ENCODE data around the gene ACO1.

The ACO1 gene

DNA sequence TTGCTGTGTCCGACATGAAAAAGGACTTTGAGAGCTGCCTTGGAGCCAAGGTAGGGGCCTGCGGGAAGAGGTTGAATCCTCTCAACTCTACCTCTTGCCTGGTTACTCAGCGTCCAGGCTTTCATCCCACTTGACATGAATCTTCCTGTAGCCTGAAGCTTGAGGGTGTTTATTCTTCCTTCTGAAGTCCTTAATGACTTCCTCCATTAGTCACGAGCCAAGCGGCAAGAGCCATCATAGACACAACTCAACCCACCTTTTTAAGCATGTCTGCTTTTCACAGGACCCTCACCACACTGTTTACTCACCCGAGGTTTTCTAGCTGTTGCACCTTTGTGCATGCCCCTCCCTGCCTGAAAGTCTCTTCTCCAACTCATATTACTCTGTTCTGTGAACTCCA, 40.2 kb downstream of the ACO1 start:
- no peak for FAIRE-seq

GRCh38 chr9:32426278-32426939, 42.0 kb downstream of the ACO1 start:
- no peak for FAIRE-seq

DNA sequence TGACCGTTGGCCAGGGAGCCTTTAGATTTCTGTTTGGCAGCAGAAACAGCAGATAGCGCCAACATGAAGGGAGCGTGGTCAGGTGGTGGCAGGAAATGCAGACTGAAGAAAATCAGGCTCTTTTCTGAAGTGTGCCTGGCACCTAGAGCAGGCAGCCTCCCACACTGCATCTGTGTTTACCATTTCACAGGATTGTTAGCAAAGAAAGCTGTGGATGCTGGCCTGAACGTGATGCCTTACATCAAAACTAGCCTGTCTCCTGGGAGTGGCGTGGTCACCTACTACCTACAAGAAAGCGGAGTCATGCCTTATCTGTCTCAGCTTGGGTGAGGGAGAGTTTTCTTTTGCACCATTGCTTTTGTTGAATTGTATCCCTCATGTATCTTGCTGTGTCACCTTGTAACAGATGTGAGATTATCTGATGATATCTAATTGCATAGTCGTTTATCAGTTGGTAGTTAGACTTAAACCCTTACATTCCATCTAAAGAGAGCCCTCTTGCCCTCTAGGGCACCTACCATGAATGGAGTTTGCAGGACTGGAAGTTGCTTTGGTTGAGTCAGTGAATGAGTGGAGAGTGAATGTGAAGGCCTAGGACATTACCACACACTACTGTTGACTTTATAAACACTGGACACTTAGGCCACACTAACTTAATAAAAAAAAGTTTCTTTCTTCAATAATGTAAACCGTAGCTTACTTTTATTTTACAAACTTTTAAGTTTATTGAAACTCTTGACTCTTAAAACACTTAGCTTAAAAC, 42.8 kb downstream of the ACO1 start:
- FAIRE-seq, result no peak

DNA sequence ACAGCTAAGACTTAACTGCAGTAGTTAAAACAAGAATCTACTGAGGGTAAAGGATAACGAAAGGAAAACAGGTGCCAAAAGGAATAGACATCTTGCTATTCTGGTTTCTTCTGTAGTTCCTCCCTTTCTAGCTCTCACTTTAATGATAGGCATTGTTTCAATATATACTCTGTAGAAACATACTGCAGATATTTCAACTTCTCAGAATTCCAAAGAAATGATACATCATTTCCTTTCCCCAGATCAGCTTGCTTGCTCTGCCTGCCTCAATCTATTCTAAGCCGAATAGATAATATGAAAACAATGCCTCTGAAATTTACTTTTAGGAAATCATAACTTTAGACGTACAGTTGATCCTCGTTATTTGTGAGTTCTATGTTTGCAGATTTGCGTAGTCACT, 46.3 kb downstream of the ACO1 start:
- FAIRE-seq, result no peak

- FAIRE-seq, result no peak
Measured at GRCh38 chr9:32431196-32431595, 46.8 kb downstream of the ACO1 start.

GRCh38 chr9:32431940-32432555, 47.6 kb downstream of the ACO1 start:
- no peak for FAIRE-seq

DNA sequence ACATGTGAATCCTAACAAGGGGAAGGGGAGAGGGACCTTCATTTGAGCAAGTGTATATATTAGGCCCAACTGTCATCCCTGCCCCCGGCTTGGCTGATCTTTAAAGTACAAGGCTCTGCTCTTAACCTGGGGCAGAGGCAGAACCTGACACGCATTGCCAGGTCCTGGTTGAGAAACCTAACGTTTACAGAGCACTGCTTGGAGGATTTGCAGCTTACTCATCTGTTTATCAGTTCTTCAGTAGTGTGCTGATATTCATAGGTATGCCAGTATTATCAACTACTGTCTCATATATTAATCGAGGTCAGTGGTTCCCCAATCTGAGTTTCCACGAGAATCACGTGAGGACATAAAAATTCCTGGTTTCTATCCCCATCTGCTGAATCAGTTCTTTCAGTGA, 50.4 kb downstream of the ACO1 start:
- no peak for FAIRE-seq

- no peak for FAIRE-seq
Measured at GRCh38 chr9:32441678-32442077, 57.2 kb downstream of the ACO1 start.

DNA sequence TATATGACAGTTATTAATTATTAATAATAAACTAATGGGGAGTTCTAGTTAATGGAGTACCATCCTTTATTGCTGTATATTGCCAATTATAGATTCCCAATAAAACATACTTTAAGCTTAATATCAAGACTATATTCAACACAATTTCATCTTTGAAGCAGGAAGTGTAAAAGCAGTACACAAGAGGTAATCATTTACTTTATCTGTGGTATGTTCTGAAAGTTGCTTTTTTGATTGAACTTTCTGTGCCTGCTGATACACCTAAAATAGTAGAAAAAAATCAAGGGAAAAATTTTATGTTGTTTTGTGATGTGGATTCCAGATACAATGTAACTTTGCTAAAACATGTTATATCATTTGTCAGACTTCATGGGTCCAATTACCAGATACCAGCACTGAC, 58.0 kb downstream of the ACO1 start:
- no peak for FAIRE-seq

GRCh38 chr9:32449969-32450368, 65.5 kb downstream of the ACO1 start:
- no peak for FAIRE-seq

- no peak for FAIRE-seq
Measured at GRCh38 chr9:32454280-32454679, 69.8 kb downstream of the ACO1 start.

GRCh38 chr9:32455738-32456137, 71.3 kb downstream of the ACO1 start:
- FAIRE-seq, result no peak

DNA sequence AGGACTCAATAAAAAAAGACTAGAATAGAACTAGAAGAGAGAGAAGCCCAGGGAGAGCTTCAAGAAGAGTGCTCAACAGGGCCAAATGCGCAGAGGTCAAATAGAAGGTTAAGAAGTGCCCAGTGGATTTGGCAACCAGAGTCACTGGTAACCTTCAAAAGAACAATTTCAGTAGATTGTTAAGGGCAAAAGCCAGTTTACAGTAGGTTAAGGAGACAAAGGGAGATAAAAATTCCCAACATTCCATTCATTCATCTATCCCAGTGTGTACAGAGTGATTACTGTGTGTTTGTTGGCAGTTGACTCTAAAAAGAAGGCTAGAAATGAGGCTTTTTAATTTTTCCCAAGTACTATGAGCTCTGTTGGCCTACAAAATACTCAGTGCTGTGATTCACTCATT, 72.1 kb downstream of the ACO1 start:
- no peak for FAIRE-seq

DNA sequence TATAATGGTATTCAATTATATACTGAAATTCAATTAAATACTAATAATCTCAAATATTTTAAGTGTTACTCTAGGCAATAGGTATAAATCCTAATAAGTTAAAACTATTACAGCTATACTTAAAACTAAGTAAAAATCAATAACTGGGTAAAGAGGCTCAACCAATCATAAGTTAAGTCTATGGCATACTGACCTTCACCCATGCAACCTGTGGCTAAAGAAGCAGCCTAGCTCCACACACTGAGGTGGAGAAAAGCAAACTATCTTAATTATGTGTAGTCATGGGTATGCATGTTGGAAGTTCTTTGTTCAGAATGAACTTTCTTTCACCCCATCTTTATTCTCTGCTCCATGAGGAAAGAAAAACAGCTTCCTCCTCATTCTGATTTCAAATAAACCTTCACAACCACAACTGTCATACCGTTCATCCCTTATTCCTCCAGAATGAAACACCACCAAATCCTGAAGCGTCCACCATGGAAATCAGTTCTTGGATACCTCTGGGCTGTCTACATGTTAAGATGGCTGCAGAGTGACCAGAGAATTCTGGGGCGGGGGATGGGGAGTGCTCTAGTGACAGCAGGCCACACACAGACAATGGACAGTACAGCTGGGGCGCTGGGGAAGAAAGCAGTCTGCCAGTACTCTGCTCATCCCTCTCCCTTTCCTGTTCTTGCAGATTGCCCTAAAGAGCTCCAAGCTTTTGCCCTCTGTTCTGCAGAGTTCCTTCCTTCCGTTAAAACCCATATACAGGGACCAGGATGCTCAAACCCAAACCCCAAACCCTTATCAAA, 79.3 kb downstream of the ACO1 start:
- no peak for FAIRE-seq

DNA sequence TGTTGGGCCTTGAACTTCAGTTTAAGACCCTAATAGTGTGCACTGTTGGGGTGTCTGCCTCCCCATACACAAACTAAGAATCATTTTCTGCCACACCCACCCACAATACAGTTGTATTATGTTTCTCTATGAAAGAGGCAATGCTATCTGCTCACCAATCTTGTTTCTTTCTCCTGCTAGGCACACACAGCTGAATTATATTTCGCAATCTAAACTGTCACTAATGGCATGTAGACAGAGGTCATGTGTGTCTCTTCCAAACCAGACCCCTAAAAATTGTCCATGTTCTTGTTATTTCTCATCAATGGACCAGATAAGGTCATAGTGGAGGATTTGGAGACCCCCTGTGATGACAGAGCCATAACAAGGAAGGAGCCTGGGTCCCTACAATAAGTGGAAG, 84.3 kb downstream of the ACO1 start:
- no peak for FAIRE-seq

DNA sequence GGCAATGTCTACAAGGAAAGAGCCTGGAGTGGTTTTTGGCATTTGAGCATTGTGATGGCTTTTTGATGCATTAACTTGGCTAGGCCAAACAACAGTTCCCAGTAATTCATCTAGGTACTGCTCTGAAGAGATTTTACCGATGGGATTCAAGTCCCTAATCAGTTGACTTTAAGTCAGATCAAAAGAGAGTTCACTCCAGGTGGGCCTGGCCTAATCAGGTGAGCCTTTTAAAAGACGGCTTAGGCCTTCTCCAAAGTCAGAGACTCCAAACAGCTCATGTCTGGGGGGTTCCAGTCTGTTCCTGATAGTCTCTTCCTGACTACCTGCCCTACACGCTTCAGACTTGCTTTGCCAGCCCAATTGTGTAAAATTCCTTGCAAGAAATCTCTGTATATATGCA, 87.9 kb downstream of the ACO1 start:
- FAIRE-seq, result no peak

DNA sequence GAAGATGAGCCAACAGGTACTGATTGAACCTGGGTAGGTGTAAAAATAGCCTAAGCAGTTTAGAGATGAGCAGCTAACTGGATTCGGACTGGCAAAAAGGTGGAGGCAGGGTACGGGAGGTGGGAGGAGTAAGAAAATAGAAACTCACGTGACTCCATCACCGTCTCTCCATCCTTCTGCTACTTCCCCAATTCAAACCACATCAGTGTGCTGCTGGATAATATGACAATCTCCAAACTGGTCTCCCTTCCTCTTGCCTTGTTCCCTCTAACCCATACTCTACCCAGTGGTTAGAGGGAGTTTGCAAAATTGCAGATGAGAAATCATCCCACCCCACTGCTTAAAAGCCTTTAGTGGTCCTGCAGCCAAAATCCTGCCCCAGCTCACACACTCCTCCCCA, 98.9 kb downstream of the ACO1 start:
- FAIRE-seq, result no peak

DNA sequence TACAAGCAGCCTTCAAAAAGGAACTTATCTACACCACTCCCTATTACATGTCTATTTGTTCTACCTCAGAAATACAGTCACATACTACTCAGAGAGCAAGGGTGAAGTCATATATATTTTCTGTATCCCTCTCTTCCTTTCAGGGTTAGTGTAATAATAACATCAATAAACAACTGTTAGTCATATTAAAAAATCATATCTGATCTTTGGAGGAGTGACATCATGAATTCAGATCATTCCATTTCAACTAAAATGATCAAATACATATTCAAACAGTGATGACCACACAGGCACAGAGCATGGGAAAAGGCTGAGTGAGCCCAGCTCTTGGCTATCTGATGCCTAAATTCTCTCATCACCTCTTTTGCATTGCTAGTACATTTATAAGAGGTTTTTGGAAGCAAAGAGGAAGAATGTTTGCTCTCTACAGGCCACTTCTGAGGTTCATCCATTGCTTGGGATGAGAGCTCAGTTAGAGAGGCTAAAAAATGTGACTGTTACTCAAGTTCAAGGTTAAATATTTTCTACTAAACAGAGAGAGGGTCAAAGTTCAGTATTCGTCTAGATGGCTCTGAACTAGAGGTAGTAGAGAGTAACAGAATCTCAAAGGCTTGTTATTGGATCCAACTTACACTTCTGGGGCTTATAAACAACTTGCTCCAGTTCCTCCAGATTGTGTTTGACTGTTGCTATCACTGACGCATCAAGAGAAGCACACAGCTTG, 102.6 kb downstream of the ACO1 start:
- no peak for FAIRE-seq

GRCh38 chr9:32487981-32488380, 103.5 kb downstream of the ACO1 start:
- FAIRE-seq, result no peak

DNA sequence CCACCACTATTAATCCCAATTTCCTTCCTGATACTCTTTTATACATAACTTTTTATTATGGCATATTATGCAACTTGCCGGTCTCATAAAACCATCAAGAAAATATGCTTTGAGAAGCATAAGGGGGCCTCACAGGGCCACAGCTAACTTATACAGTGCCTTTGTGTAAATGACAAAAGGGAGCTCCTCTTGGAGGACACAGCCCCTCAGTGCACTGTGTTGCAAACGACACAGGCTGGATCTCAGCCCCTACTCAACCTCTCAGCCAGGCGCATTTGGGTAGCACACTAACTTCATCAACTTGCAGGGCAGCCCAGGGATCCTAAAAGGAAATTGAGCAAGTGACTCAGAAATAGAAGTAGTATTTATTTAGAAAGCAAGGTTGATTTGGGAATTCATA, 106.2 kb downstream of the ACO1 start:
- no peak for FAIRE-seq

DNA sequence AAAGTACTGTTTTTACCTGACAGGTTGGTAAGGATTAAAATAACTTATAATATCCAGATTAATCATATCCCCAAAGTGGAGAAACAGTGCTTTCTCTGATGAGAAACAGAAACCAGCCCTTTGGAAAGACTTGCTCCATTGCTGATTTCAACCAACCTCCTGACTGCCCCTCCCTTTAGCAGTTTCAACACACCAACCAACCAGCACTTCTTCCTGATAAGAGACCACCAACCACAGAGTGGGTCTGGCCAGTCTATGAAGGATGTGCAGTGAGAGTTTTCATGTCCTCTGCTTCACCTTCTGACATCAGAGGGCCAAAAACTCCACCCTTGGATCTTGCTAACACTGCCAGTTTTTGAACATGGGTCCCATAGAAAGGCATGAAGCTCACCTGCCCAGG, 113.5 kb downstream of the ACO1 start:
- FAIRE-seq, result no peak

DNA sequence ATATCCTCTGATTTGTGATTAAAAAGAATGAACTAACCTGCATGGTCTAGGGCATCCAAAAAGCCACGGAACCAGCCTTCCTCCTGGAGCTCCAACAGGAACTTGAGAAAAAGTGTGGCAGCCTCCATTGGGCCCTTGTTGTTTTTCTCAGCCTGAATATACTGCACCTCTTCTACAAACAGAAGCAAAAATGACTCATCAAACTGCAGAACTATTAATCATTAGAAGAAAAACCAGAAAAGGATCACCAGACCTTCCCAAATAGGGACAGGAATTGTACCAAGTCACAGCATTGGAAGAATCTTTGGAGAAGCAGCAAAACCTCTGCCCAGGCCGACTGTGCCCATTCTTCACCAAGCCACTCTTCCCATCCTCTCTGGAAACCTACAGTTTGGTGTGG, 116.3 kb downstream of the ACO1 start:
- FAIRE-seq, result no peak

DNA sequence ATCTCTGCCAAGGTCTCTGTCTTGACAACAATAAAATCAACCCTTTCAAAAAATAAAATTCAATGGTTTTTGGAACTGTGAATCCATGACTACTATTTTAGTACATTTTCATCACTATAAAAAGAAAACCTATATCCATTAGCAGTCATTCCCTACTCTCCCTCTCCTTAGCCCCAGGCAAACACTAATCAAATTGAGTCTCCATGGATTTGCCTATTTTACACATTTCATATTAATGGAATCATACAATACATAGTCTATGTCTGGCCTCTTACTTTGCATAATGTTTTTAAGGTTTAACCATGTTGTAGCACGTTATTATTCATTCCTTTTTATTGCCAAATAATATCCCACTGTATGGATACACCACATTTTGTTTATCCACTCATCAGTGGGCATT, 117.4 kb downstream of the ACO1 start:
- FAIRE-seq, result no peak
